NCI-H2029 treated with DMSO at 0.1 percent for 48 hours (cell line): Measurements from ENCODE around the gene ITPR2.
"Not testable (repeated sequence)": the region's sequence is repeated elsewhere in the genome, so short reads cannot be mapped to it uniquely, and the experiment has no call there.

Experiments
- DNase-seq: peaks from one replicate; lab custom pipeline; 2025; lab: John Stamatoyannopoulos, UW

ITPR2 gene

DNA sequence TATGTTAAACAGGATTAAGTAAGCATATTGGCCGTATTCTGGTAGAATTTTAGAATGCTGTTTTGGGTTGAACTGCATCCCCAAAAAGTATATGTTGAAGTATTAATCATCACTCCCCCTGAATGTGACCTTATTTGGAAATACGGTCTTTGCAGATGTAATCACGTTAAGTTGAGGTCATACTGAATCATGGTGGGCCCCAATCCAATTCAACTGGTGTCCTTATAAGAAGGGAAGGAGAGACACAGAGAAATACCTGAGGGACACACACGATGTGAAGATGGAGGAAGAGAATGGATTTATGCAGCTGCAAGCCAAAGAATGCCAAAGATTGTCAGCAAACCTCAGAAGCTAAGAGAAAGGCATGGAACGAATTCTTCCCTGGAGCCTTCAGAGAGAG lies 268.6 kb downstream of the ITPR2 start:
- DNase-seq, result no peak

GRCh38 chr12:26563552-26563951 lies 269.4 kb downstream of the ITPR2 start:
- DNase-seq, result no peak

GRCh38 chr12:26557326-26557725 lies 275.7 kb downstream of the ITPR2 start:
- DNase-seq, result no peak

- no peak for DNase-seq
Measured at GRCh38 chr12:26556916-26557315, 276.1 kb downstream of the ITPR2 start.

DNA sequence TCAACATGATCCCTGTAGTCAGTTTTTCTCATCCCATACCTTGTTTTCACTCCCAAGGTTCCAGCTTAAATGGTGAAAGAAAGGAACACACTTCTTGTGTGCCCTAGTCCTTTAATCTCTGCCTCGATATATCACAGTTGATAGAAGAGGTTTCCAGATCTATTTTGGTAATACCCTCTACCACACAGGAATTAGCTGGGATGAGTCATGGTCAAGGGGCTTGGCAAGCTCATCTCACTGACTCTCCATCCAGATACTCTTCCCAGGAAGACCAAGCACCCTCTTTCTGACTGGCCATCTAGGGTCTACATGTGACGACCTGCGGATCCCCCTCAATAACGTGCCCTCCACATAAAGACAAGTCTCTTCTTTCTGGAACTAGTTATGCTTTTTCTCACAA lies 277.9 kb downstream of the ITPR2 start:
- DNase-seq, result no peak

GRCh38 chr12:26554332-26554731 lies 278.7 kb downstream of the ITPR2 start:
- no peak for DNase-seq

GRCh38 chr12:26551385-26551784 lies 281.6 kb downstream of the ITPR2 start:
- DNase-seq, result no peak

GRCh38 chr12:26548227-26548626 lies 284.8 kb downstream of the ITPR2 start:
- DNase-seq, result no peak

DNA sequence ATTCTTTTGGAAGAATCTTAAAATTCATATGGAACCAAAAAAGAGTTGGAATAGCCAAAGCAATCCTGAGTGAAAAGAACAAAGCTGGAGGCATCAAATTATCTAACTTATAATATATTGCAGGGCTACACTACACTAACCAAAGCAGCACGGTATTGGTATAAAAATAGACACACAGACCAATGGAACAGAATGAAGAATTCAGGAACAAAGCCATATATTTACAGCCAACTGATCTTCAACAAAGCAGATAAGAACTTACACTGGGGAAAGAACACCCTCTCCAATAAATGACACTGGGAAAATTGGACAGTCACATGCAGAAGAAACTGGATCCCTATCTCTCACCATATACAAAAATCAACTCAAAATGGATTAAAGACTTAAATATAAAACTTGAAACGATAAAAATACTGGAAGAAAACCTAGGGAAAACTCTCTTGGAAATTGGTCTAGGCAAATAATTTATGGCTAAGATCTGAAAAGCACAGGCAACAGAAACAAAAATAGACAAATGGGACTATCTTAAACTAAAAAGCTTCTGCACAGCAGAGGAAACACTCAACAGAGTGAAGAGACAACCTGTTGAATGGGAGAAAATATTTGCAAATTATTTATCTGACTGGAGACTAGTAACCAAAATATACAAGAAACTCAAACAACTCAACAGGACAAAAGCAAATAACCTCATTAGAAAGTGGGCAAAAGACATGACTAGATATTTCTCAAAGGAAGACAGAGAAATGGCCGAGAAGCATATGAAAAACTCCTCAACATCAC lies 286.3 kb downstream of the ITPR2 start:
- DNase-seq, result no peak

- no peak for DNase-seq
Measured at GRCh38 chr12:26539131-26539530, 293.9 kb downstream of the ITPR2 start.

DNA sequence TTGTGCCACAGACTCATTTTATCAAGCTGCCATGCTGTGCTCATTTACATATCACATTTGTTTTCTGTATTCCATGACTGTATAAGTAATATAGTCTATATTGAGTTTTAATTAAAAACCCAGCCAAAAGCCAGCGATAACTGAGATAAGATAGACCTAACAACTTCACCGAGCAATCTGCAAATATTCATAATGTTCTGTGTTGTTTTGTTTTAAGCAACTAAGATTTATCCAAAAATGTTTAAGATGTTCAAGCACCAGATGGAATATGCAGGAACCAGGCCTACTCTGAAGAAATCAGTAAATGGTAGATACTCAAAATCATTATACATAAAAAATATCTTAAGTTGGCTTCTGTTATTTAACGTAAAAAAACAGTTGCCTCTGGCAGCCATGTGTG lies 295.3 kb downstream of the ITPR2 start:
- DNase-seq, result no peak

- DNase-seq, result no peak
Measured at GRCh38 chr12:26537126-26537525, 295.9 kb downstream of the ITPR2 start.

GRCh38 chr12:26535826-26536225 lies 297.2 kb downstream of the ITPR2 start:
- DNase-seq, result no peak

DNA sequence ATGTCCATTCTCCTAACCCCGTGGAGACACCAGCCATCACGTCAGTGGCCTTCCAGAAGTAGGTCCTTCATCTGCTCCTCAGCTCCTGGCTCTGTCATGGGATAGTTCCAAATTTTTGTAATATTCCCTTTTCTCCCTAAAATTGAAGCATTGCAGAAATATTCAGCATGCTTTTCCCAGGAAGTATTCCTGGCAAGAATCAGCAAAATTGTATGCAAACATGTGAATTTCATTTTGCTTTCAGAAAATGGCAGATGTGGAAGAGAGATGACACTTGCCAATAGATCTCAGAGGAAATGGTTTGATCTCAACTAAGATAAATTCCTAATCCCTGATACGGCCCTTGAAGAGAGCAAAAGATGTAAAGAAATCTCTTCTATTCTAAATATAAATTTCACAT lies 298.9 kb downstream of the ITPR2 start:
- DNase-seq, result no peak

DNA sequence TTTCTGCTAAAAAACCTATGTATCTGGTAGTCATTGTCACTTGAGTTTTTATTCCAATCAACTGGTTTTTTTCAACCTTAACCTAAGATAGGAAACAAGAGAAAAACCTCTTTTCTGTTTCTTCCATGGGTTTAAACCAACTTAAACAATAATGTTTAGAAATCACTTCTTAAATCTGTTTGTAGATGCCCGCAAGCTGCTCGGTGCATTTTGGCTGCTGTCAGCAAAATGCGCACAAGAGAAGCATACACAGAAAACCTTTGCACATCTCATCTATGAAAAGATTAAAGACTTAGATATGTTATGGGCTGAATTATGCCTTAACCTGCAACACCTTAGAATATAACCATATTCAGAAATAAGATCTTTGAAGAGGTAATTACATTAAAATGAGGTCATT lies 299.8 kb downstream of the ITPR2 start:
- no peak for DNase-seq

- DNase-seq, result no peak
Measured at GRCh38 chr12:26530461-26530860, 302.5 kb downstream of the ITPR2 start.

GRCh38 chr12:26528943-26529342 lies 304.1 kb downstream of the ITPR2 start:
- DNase-seq, result no peak

DNA sequence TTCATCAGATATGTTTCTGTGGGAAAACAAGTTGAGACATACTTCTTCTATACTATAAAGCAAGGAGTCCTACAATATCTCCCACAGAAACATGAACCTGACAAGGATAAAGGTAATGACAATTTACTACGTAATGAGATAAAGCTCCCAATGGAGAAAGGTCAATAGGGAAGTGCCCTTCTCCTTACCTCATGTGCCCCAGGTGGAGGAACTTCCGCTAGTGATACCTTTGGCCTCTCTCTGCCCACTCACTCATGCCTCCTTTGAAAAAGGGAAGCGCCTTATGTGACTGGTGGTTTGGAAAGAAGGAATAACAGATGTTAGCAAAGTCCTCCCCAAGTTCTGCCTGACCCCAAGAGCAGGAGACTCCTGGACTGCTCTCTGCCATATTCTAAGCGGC lies 305.3 kb downstream of the ITPR2 start:
- DNase-seq, result no peak

GRCh38 chr12:26524862-26525465 lies 308.0 kb downstream of the ITPR2 start:
- DNase-seq, result no peak

DNA sequence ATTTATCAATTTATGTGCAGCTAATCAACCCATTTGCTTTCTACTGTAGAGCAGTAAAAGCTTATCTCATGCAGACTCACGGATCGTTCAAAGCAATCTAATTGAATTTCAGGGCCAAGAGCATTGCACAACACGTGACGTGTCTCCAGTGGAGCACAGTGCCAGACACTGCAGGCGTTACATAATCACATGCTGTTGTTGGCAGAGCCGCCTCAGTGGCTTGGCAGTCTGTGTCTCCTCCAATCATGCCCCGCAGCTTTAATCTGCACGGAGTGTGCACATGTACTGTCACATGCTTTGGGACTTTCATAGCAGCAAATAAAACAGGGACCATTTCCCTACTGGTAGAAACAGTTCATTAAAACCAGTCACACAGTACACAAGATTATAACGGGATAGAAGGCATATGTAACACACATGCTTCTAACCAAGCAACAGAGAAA lies 309.3 kb downstream of the ITPR2 start:
- peak; percentile 85 for DNase-seq

DNA sequence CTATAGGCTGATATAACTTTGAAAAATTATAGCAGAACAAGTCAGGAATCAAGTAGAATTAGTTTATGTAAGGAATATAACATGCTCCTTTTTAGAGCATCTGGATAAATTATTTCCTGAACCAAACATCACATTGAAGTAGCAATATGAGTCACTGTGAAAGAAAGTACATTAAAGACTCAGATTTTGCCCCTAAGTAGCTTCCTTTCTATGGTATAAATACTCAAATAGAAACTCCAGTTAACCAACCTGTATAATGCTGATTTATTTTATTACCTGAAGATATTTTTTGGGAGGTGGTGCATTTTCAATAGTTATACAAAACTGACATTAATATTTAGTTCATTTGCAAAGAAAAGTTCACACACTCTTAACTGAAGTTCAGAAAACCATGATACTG lies 312.1 kb downstream of the ITPR2 start:
- DNase-seq, result no peak

- DNase-seq, result no peak
Measured at GRCh38 chr12:26520109-26520508, 312.9 kb downstream of the ITPR2 start.

- no peak for DNase-seq
Measured at GRCh38 chr12:26519462-26519861, 313.5 kb downstream of the ITPR2 start.

DNA sequence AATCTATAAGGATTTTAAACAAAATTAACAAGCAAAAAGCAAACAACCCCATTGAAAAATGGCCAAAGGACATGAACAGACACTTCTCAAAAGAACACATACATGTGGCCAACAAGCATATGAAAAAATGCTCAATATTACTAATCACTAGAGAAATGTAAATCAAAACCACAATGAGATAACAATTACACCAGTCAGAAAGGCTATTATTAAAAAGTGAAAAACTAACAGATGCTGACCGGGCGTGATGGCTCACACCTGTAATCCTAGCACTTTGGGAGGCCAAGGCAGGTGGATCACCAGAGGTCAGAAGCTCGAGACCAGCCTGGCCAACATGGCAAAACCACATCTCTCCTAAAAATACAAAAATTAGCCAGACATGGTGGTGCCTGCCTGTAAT lies 315.7 kb downstream of the ITPR2 start:
- not testable (repeated sequence) for DNase-seq
